Endothelial cell (in vitro differentiated cells): Measurements from ENCODE around the gene MRGPRX3. TPM values are rescaled to one million over a fixed set of nuclear protein-coding genes. Genes with fewer than 3 reads are reported as not detected.

ENCODE experiments used
- DNase-seq: peaks from one replicate; pipeline ENCODE4 v3.0.0; 2021; ENCODE audit warnings: low spot score
- H3K27ac Mint-ChIP-seq: one replicate; pipeline ENCODE4 v1.8.0; 2021; ENCODE audit warnings: mixed read lengths, inconsistent platforms; ENCODE audit not compliant: unreplicated experiment
- H3K27me3 Mint-ChIP-seq: one replicate; pipeline ENCODE4 v1.8.0; 2021; ENCODE audit warnings: mild to moderate bottlenecking, moderate library complexity, mixed read lengths, inconsistent platforms; ENCODE audit not compliant: unreplicated experiment
- H3K36me3 Mint-ChIP-seq: one replicate; pipeline ENCODE4 v1.8.0; 2021; ENCODE audit warnings: mild to moderate bottlenecking, low read depth, mixed read lengths, inconsistent platforms; ENCODE audit not compliant: unreplicated experiment
- H3K4me1 Mint-ChIP-seq: one replicate; pipeline ENCODE4 v1.8.0; 2021; ENCODE audit warnings: mild to moderate bottlenecking, mixed read lengths, inconsistent platforms; ENCODE audit not compliant: unreplicated experiment
- H3K4me3 Mint-ChIP-seq: one replicate; pipeline ENCODE4 v1.8.0; 2021; ENCODE audit warnings: mild to moderate bottlenecking, mixed read lengths, inconsistent platforms; ENCODE audit not compliant: unreplicated experiment
- H3K9me3 Mint-ChIP-seq: one replicate; pipeline ENCODE4 v1.8.0; 2021; ENCODE audit warnings: mixed read lengths, inconsistent platforms; ENCODE audit not compliant: unreplicated experiment
- long read RNA-seq: library from polyadenylated mRNA; unstranded; transcript quantifications from one replicate; pipeline ENCODE4 v2.0.0, GENCODE V29; 2020; ENCODE audit not compliant: unreplicated experiment
- total RNA-seq: library from RNA; stranded (reverse); fragmentation: NEBNext Ultra II Directional; extraction: Animal tissue kit (Norgen Biotek cat#: 25700); gene quantifications from one replicate; pipeline ENCODE4 v1.2.1, GENCODE V29; 2021; ENCODE audit not compliant: unreplicated experiment
- TF ChIP-seq, protein P1 (sequence below): fragments of 200-600 bp; sonication (generic); IDR thresholded peaks from one replicate; pipeline ENCODE4 v1.5.0; 2021; ENCODE audit warnings: antibody characterized with exemption; ENCODE audit not compliant: unreplicated experiment

The MRGPRX3 gene
- total RNA-seq = 0.21 TPM
- long read RNA-seq = 0 reads

DNA sequence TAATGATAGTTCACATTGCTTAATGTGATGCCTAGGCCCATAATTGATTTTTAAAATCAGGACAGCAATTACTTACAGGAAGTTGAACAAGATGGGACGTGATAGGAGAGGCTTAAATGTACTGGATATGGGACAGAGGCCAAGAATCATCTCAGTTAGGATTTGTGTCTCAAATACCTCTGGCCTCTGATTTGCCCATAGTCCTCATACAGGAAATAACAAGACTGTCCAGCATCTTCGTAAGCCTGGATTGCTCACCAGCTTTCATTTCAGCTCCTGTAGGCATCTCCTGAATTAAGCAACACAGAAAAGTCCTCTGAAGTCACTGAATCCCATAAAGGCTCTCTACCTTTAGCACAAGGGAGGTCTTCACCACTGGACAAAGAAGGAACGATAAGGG is at the start of gene MRGPRX3:
Gene MRGPRX3 (plus strand): TSS at position 231 of the 400 bp plus-strand sequence. CDS start 4,632 bp downstream, outside the sequence.
- H3K36me3 Mint-ChIP-seq = peaks cover under 1% of the 10 kb centered on the region
- H3K4me3 Mint-ChIP-seq = no peak within 1 kb of the TSS
- DNase-seq = no peak
- peaks cover under 1% of the 10 kb centered on the region for H3K4me1 Mint-ChIP-seq
- peaks cover 4% of the 10 kb centered on the region for H3K27me3 Mint-ChIP-seq
- no peaks in the 10 kb centered on the region for H3K9me3 Mint-ChIP-seq
- H3K27ac Mint-ChIP-seq = no peak within 1 kb of the TSS
- TF ChIP-seq, protein P1, sequence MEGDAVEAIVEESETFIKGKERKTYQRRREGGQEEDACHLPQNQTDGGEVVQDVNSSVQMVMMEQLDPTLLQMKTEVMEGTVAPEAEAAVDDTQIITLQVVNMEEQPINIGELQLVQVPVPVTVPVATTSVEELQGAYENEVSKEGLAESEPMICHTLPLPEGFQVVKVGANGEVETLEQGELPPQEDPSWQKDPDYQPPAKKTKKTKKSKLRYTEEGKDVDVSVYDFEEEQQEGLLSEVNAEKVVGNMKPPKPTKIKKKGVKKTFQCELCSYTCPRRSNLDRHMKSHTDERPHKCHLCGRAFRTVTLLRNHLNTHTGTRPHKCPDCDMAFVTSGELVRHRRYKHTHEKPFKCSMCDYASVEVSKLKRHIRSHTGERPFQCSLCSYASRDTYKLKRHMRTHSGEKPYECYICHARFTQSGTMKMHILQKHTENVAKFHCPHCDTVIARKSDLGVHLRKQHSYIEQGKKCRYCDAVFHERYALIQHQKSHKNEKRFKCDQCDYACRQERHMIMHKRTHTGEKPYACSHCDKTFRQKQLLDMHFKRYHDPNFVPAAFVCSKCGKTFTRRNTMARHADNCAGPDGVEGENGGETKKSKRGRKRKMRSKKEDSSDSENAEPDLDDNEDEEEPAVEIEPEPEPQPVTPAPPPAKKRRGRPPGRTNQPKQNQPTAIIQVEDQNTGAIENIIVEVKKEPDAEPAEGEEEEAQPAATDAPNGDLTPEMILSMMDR = no peak

DNA sequence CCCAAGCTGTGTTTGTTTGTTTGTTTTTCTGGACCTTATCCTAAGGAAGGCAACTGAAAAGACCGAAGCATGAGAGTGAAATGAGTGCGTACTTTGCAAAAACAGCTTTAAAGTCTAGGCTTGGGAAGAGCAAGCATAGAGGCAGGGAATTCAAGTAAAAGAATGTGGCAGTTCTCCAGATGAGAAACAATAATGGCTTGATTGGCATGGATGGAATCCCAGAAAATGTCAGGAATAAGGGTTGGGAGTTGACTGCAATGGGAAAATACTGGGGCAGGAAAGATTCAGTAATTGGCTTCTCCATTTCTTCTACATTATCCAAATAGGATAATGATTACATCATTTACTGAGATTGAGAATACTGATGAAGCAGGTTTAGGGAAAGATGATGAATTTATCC is 44.0 kb upstream of the MRGPRX3 start:
- Mint-ChIP-seq H3K27ac (no peak overlapping the region), H3K4me1 (no peaks in the 10 kb centered on the region), H3K27me3 (no peaks in the 10 kb centered on the region), H3K36me3 (peaks cover 11% of the 10 kb centered on the region), H3K4me3 (no peak overlapping the region), H3K9me3 (no peaks in the 10 kb centered on the region)
- DNase-seq = no peak
- TF ChIP-seq, protein P1 = no peak

DNA sequence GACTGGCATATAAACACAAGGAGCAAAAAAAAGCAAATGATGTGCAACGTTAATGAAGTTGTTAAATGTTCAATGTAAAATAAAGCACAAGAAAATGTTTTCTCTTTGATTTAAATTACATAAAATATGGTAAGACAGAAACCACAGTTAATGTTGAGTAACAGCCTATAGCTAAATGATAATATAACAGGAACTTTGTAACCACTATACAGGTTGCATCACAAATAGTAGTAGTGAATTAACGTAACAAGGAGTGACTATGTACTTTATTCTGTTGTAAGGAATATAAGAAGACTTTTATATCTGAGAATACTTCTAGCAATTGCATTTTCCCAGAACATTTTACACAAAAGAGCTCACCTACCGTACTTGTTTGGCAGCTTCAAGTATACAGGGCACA is 43.4 kb upstream of the MRGPRX3 start:
- H3K27me3 Mint-ChIP-seq = no peaks in the 10 kb centered on the region
- no peak overlapping the region for H3K27ac Mint-ChIP-seq
- H3K4me3 Mint-ChIP-seq = no peak overlapping the region
- DNase-seq = no peak
- H3K4me1 Mint-ChIP-seq = no peaks in the 10 kb centered on the region
- H3K36me3 Mint-ChIP-seq = peaks cover 11% of the 10 kb centered on the region
- TF ChIP-seq, protein P1 = no peak
- no peaks in the 10 kb centered on the region for H3K9me3 Mint-ChIP-seq

DNA sequence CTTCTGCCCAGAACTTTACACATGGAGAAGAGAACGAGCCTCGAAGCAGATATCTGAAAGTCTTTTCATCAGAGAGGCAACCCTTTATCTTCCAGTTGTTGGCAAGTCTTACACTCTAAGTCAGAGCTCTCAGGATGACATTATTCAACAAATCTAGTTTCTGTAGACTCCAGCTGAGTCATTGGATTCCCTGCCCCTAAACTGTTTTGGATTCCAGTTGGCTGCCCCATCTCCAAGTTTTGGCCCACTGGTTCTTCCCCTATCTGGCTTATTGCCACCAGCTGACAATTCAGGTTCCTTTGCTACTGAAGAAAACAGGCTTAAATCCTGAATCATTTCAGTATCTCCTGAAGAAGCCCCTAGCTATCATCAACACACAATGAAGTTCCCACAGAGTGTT is 40.6 kb upstream of the MRGPRX3 start:
- Mint-ChIP-seq H3K9me3 (no peaks in the 10 kb centered on the region), H3K27ac (no peak overlapping the region), H3K4me1 (no peaks in the 10 kb centered on the region), H3K27me3 (no peaks in the 10 kb centered on the region), H3K36me3 (peaks cover 21% of the 10 kb centered on the region), H3K4me3 (no peak overlapping the region)
- no peak for DNase-seq
- TF ChIP-seq, protein P1 = no peak

DNA sequence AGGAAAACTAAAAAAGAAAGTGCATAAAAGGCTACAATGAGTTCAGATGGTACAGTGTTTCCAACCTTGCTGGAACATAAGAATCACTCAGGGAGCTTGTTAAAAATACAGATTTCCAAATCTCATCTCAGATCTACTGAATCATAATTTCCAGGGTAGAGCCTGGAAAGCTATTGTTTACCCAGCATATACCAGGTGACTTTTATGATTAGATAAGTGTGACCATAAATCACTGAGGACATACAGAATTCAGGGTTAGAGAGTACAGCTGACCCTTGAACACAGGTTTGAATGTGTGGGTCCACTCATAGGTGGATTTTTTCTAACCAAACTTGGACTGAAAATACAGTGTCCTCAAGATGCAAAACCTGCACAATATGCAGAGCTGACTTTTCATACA is 38.4 kb upstream of the MRGPRX3 start:
- Mint-ChIP-seq H3K27me3 (no peaks in the 10 kb centered on the region), H3K9me3 (no peaks in the 10 kb centered on the region), H3K4me1 (no peaks in the 10 kb centered on the region), H3K36me3 (peaks cover 21% of the 10 kb centered on the region), H3K4me3 (no peak overlapping the region), H3K27ac (no peak overlapping the region)
- TF ChIP-seq, protein P1 = no peak
- no peak for DNase-seq
